Activated naive CD8-positive, alpha-beta T cell treated with anti-CD3 and anti-CD28 coated beads, Interleukin-2, amount 10 ng/mL, durations not matched to agents 7 days and 5 days (primary cell): ENCODE data around the gene CARD10. TPM values are rescaled to one million over a fixed set of nuclear protein-coding genes. Genes with fewer than 3 reads are reported as not detected.
"Not testable (repeated sequence)": the region's sequence is repeated elsewhere in the genome, so short reads cannot be mapped to it uniquely, and the experiment has no call there.

Source experiments
- ATAC-seq: fragments of 150-1000 bp; cut with Tn5 transposase; one replicate; pipeline ENCODE4 v1.10.0; 2021; ENCODE audit warnings: low read depth, moderate library complexity
- POLR2A ChIA-PET: fragments of 350-600 bp; sonication (Branson Sonifier 250); formaldehyde crosslinking; loops from one replicate; lab custom pipeline; 2021; ENCODE audit warnings: antibody characterized with exemption; lab: Charles Lee
- DNase-seq: peaks from one replicate; pipeline ENCODE4 v3.0.0; 2021
- H3K27ac Mint-ChIP-seq: one replicate; pipeline ENCODE4 v1.8.0; 2022; ENCODE audit warnings: mild to moderate bottlenecking, mixed read lengths
- H3K27me3 Mint-ChIP-seq: one replicate; pipeline ENCODE4 v1.8.0; 2022; ENCODE audit warnings: mild to moderate bottlenecking, moderate library complexity, mixed read lengths
- H3K36me3 Mint-ChIP-seq: one replicate; pipeline ENCODE4 v1.8.0; 2021; ENCODE audit warnings: mild to moderate bottlenecking, mixed read lengths
- H3K4me1 Mint-ChIP-seq: one replicate; pipeline ENCODE4 v1.8.0; 2021; ENCODE audit warnings: mixed read lengths
- H3K4me3 Mint-ChIP-seq: one replicate; pipeline ENCODE4 v1.8.0; 2022; ENCODE audit warnings: mild to moderate bottlenecking, moderate library complexity, mixed read lengths
- H3K9me3 Mint-ChIP-seq: one replicate; pipeline ENCODE4 v1.8.0; 2021; ENCODE audit warnings: mixed read lengths
- total RNA-seq, 2 experiments: library from RNA; stranded (reverse); gene quantifications; one replicate each; pipeline ENCODE4 v1.2.3, GENCODE V29; 2021

CARD10 gene
- total RNA-seq, 2 experiments from 2014 or later = 0.30 to 0.31 TPM

- Mint-ChIP-seq H3K9me3 (no peaks in the 10 kb centered on the region), H3K4me1 (peaks cover 23% of the 10 kb centered on the region), H3K36me3 (no peaks in the 10 kb centered on the region), H3K27me3 (peaks cover 66% of the 10 kb centered on the region), H3K4me3 (peak overlapping the region; percentile 25), H3K27ac (no peak overlapping the region)
- no peak for DNase-seq
- ATAC-seq = no peak
- POLR2A ChIA-PET = interaction anchor here (0.6 to 8.5 kb wide), 2 partner anchors 19 to 20 kb away, joined by 5 to 70 read pairs; partner anchors contain the start of gene LGALS2
Measured at GRCh38 chr22:37560608-37561211, 41.5 kb upstream of the CARD10 start.

GRCh38 chr22:37559901-37560607, 40.8 kb upstream of the CARD10 start, which contains the start of gene CDC42EP1:
TSS of gene CDC42EP1 (plus strand) at chr22:37560480. CDS start at chr22:37566350, 5,870 bp downstream.
- peaks cover 24% of the 10 kb centered on the region for H3K4me1 Mint-ChIP-seq
- DNase-seq = no peak
- H3K27ac Mint-ChIP-seq = no peak within 1 kb of the TSS
- H3K9me3 Mint-ChIP-seq = no peaks in the 10 kb centered on the region
- H3K4me3 Mint-ChIP-seq = peak within 1 kb of the TSS; percentile 35
- peaks cover 69% of the 10 kb centered on the region for H3K27me3 Mint-ChIP-seq
- peak; percentile 18 for ATAC-seq
- POLR2A ChIA-PET = no interaction called here
- H3K36me3 Mint-ChIP-seq = no peaks in the 10 kb centered on the region

GRCh38 chr22:37559521-37559900, 40.3 kb upstream of the CARD10 start:
- Mint-ChIP-seq H3K27ac (no peak overlapping the region), H3K4me1 (peaks cover 24% of the 10 kb centered on the region), H3K36me3 (no peaks in the 10 kb centered on the region), H3K27me3 (peaks cover 70% of the 10 kb centered on the region), H3K4me3 (no peak overlapping the region), H3K9me3 (no peaks in the 10 kb centered on the region)
- ATAC-seq (no peak), DNase-seq (no peak)
- POLR2A ChIA-PET = no interaction called here

GRCh38 chr22:37558815-37559214, 39.6 kb upstream of the CARD10 start:
- Mint-ChIP-seq H3K4me1 (peaks cover 22% of the 10 kb centered on the region), H3K27ac (no peak overlapping the region), H3K27me3 (peaks cover 77% of the 10 kb centered on the region), H3K9me3 (no peaks in the 10 kb centered on the region), H3K4me3 (no peak overlapping the region), H3K36me3 (no peaks in the 10 kb centered on the region)
- ATAC-seq (no peak), DNase-seq (no peak)
- POLR2A ChIA-PET = interaction anchor here (1.1 kb wide), 1 partner anchor 8 kb away, joined by 3 read pairs; no protein-coding TSS in a partner anchor

- H3K9me3 Mint-ChIP-seq = no peaks in the 10 kb centered on the region
- H3K27ac Mint-ChIP-seq = no peak overlapping the region
- peaks cover 15% of the 10 kb centered on the region for H3K4me1 Mint-ChIP-seq
- DNase-seq (no peak), ATAC-seq (no peak)
- peaks cover 81% of the 10 kb centered on the region for H3K27me3 Mint-ChIP-seq
- H3K36me3 Mint-ChIP-seq = no peaks in the 10 kb centered on the region
- POLR2A ChIA-PET = interaction anchor here (0.7 to 1.1 kb wide), 4 partner anchors 9 to 100 kb away, joined by 3 read pairs; no protein-coding TSS in a partner anchor
- H3K4me3 Mint-ChIP-seq = no peak overlapping the region
Measured at GRCh38 chr22:37557321-37558001, 38.2 kb upstream of the CARD10 start.

GRCh38 chr22:37556710-37557109, 37.5 kb upstream of the CARD10 start:
- Mint-ChIP-seq H3K4me1 (peaks cover 7% of the 10 kb centered on the region), H3K4me3 (no peak overlapping the region), H3K36me3 (no peaks in the 10 kb centered on the region), H3K27me3 (peaks cover 73% of the 10 kb centered on the region), H3K27ac (no peak overlapping the region), H3K9me3 (no peaks in the 10 kb centered on the region)
- DNase-seq (no peak), ATAC-seq (no peak)
- POLR2A ChIA-PET = interaction anchor here (0.7 to 1.1 kb wide), 3 partner anchors 10 to 100 kb away, joined by 3 read pairs; no protein-coding TSS in a partner anchor

GRCh38 chr22:37555029-37555428, 35.8 kb upstream of the CARD10 start:
- no peak overlapping the region for H3K4me3 Mint-ChIP-seq
- H3K27me3 Mint-ChIP-seq = peaks cover 75% of the 10 kb centered on the region
- no peak overlapping the region for H3K27ac Mint-ChIP-seq
- POLR2A ChIA-PET = interaction anchor here (1.1 kb wide), 1 partner anchor 12 kb away, joined by 3 read pairs; no protein-coding TSS in a partner anchor
- no peak for DNase-seq
- H3K9me3 Mint-ChIP-seq = no peaks in the 10 kb centered on the region
- ATAC-seq = no peak
- peaks cover 7% of the 10 kb centered on the region for H3K4me1 Mint-ChIP-seq
- no peaks in the 10 kb centered on the region for H3K36me3 Mint-ChIP-seq

GRCh38 chr22:37553725-37554124, 34.5 kb upstream of the CARD10 start:
- Mint-ChIP-seq H3K36me3 (no peaks in the 10 kb centered on the region), H3K27ac (no peak overlapping the region), H3K27me3 (peaks cover 65% of the 10 kb centered on the region), H3K4me3 (no peak overlapping the region), H3K4me1 (peaks cover 7% of the 10 kb centered on the region), H3K9me3 (no peaks in the 10 kb centered on the region)
- POLR2A ChIA-PET = interaction anchor here (0.6 to 1.1 kb wide), 2 partner anchors 11 to 14 kb away, joined by 3 to 4 read pairs; no protein-coding TSS in a partner anchor
- DNase-seq = no peak
- no peak for ATAC-seq

GRCh38 chr22:37552524-37553163, 33.4 kb upstream of the CARD10 start:
- Mint-ChIP-seq H3K27ac (no peak overlapping the region), H3K27me3 (peaks cover 55% of the 10 kb centered on the region), H3K36me3 (no peaks in the 10 kb centered on the region), H3K4me3 (no peak overlapping the region), H3K4me1 (peaks cover 7% of the 10 kb centered on the region), H3K9me3 (no peaks in the 10 kb centered on the region)
- POLR2A ChIA-PET = no interaction called here
- DNase-seq = no peak
- no peak for ATAC-seq

- Mint-ChIP-seq H3K4me3 (no peak overlapping the region), H3K4me1 (peaks cover 7% of the 10 kb centered on the region), H3K27me3 (peaks cover 50% of the 10 kb centered on the region), H3K9me3 (no peaks in the 10 kb centered on the region), H3K27ac (no peak overlapping the region), H3K36me3 (no peaks in the 10 kb centered on the region)
- POLR2A ChIA-PET = no interaction called here
- no peak for DNase-seq
- no peak for ATAC-seq
Measured at GRCh38 chr22:37551981-37552380, 32.8 kb upstream of the CARD10 start.

GRCh38 chr22:37550921-37551320, 31.7 kb upstream of the CARD10 start:
- not testable (repeated sequence) for H3K9me3 Mint-ChIP-seq, H3K4me1 Mint-ChIP-seq, H3K4me3 Mint-ChIP-seq, DNase-seq, ATAC-seq, H3K27ac Mint-ChIP-seq, H3K36me3 Mint-ChIP-seq
- POLR2A ChIA-PET = interaction anchor here (2.6 kb wide), 1 partner anchor 16 kb away, joined by 8 read pairs; no protein-coding TSS in a partner anchor
- H3K27me3 Mint-ChIP-seq = peaks cover 44% of the 10 kb centered on the region

- POLR2A ChIA-PET = interaction anchor here (1.0 to 2.6 kb wide), 2 partner anchors 17 to 43 kb away, joined by 3 to 8 read pairs; no protein-coding TSS in a partner anchor
- peaks cover 6% of the 10 kb centered on the region for H3K4me1 Mint-ChIP-seq
- H3K9me3 Mint-ChIP-seq = no peaks in the 10 kb centered on the region
- H3K4me3 Mint-ChIP-seq = no peak overlapping the region
- no peak for ATAC-seq
- no peak for DNase-seq
- H3K36me3 Mint-ChIP-seq = no peaks in the 10 kb centered on the region
- H3K27me3 Mint-ChIP-seq = peaks cover 36% of the 10 kb centered on the region
- H3K27ac Mint-ChIP-seq = no peak overlapping the region
Measured at GRCh38 chr22:37549704-37550059, 30.5 kb upstream of the CARD10 start.
